Activated T-helper 17 cell treated with anti-CD3 and anti-CD28 coated beads, Interleukin-2, amount 50 U/mL, for 72 hours (primary cell): ENCODE measurements around the gene TYMP. TPM values are rescaled to one million over a fixed set of nuclear protein-coding genes. Genes with fewer than 3 reads are reported as not detected.
"Not testable (repeated sequence)": the region's sequence is repeated elsewhere in the genome, so short reads cannot be mapped to it uniquely, and the experiment has no call there.

Experiments
- ATAC-seq: fragments of 150-1000 bp; cut with Tn5 transposase; replicated peaks from 2 replicates; pipeline ENCODE4 v1.10.0; 2021; ENCODE audit warnings: mild to moderate bottlenecking, moderate library complexity
- H3K27ac Mint-ChIP-seq: one replicate; pipeline ENCODE4 v1.8.0; 2022; ENCODE audit warnings: mixed read lengths
- H3K27me3 Mint-ChIP-seq: one replicate; pipeline ENCODE4 v1.8.0; 2022; ENCODE audit warnings: mixed read lengths
- H3K36me3 Mint-ChIP-seq: one replicate; pipeline ENCODE4 v1.8.0; 2022; ENCODE audit warnings: low read depth, mild to moderate bottlenecking, mixed read lengths
- H3K4me1 Mint-ChIP-seq: one replicate; pipeline ENCODE4 v1.8.0; 2022; ENCODE audit warnings: mixed read lengths
- H3K4me3 Mint-ChIP-seq: one replicate; pipeline ENCODE4 v1.8.0; 2022; ENCODE audit warnings: mild to moderate bottlenecking, mixed read lengths
- H3K9me3 Mint-ChIP-seq: one replicate; pipeline ENCODE4 v1.8.0; 2022; ENCODE audit warnings: mixed read lengths
- total RNA-seq, 2 donors: library from RNA; stranded (reverse); gene quantifications; one replicate each; pipeline ENCODE4 v1.2.3, GENCODE V29; 2022

TYMP gene
- total RNA-seq, 2 donors from 2014 or later, result 73.0 to 74.0 TPM

DNA sequence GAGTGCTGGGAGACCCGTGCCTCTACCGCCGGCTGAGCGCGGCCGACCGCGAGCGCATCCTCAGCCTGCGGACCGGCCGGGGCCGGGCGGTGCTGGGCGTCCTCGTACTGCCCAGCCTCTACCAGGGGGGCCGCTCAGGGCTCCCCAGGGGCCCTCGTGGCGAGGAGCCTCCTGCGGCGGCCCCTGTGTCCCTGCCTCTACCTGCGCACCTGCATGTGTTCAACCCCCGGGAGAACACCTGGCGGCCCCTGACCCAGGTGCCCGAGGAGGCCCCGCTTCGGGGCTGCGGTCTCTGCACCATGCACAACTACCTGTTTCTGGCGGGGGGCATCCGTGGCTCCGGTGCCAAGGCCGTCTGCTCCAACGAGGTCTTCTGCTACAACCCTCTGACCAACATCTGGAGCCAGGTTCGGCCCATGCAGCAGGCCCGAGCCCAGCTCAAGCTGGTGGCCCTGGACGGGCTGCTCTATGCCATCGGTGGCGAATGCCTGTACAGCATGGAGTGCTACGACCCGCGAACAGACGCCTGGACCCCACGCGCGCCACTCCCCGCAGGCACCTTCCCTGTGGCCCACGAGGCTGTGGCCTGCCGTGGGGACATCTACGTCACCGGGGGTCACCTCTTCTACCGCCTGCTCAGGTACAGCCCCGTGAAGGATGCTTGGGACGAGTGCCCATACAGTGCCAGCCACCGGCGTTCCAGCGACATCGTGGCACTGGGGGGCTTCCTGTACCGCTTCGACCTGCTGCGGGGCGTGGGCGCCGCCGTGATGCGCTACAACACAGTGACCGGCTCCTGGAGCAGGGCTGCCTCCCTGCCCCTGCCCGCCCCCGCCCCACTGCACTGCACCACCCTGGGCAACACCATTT is 19.3 kb upstream of the TYMP start:
- peaks cover 10% of the 10 kb centered on the region for H3K4me1 Mint-ChIP-seq
- peak; percentile 40 for ATAC-seq
- no peaks in the 10 kb centered on the region for H3K27me3 Mint-ChIP-seq

DNA sequence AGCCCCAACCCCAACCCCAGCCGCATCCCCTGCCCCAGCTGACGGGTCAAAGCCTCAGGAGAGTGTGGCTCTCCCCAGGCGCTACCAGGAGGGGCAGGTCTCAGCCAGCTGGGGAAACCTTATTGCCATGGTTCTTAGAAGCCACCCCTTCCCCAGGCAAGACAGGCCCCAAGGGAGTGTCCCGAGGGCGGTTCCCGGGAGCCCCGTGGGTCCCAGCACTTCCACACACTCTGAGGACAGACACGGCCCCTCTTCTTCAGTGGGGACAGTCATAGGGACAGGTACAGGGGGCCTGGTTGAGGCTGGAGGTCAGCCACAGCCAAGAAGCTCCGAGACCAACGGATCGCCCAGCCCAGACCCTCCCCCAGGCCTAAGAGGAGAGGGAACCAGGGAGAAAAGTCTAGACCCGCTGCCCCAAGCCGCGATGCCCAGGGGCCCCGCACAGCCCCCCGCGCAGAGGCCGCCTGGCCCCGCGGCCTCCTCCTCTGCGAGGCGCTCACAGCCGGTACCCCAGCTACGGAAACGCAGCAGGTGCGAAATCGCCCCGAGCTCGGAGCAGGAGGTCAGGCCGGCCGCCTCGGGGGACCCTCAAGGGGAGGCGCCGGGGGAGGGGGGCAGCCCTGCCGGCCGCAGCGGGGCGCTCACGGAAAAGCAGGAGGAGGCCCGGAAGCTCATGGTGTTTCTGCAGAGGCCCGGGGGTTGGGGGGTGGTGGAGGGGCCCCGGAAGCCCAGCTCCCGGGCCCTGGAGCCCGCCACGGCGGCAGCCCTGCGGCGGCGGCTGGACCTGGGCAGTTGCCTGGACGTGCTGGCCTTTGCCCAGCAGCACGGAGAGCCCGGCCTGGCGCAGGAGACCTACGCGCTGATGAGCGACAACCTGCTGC is 18.5 kb upstream of the TYMP start:
- Mint-ChIP-seq H3K4me1 (peaks cover 10% of the 10 kb centered on the region), H3K4me3 (peak overlapping the region; percentile 62), H3K36me3 (no peaks in the 10 kb centered on the region), H3K27me3 (no peaks in the 10 kb centered on the region), H3K9me3 (no peaks in the 10 kb centered on the region), H3K27ac (peak overlapping the region; percentile 83)
- peak; percentile 58 for ATAC-seq

More for the DNA sequence above, 19.3 kb upstream of the TYMP start:
- Mint-ChIP-seq H3K27ac (peak overlapping the region; percentile 79), H3K4me3 (peak overlapping the region; percentile 77), H3K9me3 (no peaks in the 10 kb centered on the region), H3K36me3 (no peaks in the 10 kb centered on the region)

DNA sequence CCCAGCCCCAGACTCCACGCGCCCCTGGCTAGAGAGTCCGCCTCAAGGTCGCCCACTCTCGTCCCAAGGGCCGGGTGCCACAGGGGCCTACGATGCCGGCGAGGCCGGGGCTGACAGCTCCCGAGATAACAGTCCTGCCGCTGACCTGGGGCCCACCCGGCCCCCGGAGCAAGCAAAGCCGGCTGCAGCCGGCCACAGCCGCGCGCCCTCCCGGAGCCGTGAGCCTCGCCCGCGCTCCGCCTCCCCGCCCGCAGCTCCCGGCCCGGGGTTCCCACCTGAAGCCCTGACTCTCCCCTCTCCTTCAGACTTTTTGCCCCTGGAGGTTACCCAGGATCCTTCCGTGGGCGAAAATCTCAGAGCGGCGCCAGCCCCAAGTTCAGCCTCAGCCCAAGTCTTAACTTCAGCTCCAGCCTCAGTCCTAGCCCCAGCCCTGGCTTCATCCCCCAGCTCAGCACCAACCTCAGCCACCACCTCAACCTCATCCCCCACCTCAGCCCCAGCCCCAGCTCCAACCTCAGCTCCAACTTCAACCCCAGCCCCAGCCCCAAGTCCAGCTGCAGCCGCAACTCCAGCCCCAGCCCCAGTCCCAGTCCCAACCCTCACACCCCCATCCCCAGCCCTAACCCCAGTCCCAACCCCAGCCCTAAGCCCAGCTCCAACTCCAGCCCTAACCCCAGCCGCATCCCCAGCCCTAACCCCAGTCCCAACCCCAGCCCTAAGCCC is 17.6 kb upstream of the TYMP start:
- Mint-ChIP-seq H3K4me3 (peak overlapping the region; percentile 62), H3K36me3 (peaks cover 3% of the 10 kb centered on the region), H3K27me3 (no peaks in the 10 kb centered on the region), H3K27ac (peak overlapping the region; percentile 83), H3K9me3 (no peaks in the 10 kb centered on the region), H3K4me1 (peaks cover 13% of the 10 kb centered on the region)
- no peak for ATAC-seq

DNA sequence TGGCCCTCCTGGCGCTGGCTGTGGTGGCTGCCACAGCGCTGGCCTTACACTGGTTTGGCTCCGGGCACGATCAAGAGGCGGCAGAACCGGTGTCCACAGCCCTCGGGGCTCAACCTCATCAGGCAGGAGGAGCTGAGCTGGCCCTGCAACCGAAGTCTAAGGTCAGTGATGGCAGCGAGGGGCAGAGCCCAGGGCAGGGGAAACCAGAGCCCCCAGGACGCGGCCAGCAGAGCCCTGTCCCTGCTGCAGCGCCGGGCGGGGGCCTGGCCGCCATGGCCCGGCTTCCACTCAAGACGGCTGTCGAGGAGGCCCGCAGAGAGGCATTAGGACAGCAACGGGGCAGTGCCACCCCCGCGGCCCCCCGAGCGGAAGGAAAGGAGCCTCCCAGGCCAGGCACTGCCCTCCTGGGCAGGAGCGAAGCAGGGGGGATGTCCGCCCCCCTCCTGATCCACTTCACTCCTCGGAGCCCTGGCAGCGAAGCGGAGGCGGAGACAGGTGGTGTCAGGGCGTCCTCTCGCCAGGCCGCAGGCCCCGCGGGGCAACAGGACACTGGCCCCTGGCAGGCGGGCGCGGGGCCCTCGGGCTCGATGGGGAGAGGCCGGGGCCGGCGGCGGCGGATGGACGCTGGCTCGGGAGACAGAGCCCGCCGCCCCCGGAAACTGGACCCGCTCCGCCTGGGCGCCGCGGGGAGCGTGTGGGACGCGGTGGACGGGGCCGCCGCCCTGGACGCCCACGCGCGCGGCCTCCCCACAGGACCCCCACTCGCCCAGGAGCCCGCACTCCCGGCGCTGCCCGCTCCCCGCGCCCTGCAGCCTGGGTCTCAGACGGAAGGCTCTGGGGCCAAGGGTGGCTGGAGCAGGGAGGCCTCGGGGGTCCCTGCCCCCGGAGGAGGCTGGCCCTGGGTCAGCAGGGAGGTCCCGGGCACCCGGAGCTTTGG is 16.8 kb upstream of the TYMP start:
- peaks cover 16% of the 10 kb centered on the region for H3K4me1 Mint-ChIP-seq
- H3K27me3 Mint-ChIP-seq, result no peaks in the 10 kb centered on the region
- H3K4me3 Mint-ChIP-seq, result peak overlapping the region; percentile 68
- H3K9me3 Mint-ChIP-seq, result no peaks in the 10 kb centered on the region
- ATAC-seq, result no peak
- H3K36me3 Mint-ChIP-seq, result peaks cover 9% of the 10 kb centered on the region
- peak overlapping the region; percentile 74 for H3K27ac Mint-ChIP-seq

DNA sequence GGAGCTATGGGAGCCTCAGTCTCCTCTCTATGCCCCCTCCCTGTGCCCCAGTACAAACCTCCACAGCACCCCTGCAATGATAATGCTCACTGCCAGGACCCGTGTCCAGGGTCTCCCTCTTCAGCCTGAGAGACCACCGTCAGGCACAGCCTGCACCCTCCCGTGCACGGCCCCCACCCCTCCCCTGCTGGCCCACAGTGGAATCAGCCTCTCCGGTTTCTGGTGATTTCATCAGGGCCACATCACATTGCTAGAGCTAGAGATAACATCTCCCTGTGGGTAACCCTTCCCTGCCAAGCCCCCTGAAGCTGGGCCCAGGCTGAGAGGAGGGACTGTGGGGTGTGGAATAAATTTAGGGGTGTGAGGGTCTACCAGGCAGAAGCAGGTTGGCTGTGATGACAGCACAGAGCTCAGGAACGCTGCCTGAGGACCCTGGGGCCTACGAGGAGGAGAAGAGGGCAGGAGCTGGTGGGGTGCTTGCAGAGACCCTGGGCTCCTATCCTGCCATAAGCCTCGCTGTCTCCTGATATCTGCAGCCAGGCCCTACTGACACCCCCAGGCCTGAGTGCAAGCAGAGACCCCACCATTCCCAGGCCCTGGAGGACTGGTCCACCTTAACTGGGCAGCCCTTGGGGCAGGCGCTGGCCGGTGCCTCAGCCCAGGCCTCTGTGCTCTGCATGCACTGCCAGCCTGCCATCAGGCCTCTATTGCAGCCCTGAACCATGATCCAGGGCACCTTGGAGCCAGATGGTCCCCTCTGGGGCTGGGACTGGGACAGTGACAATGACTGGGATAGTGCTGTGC is 15.9 kb upstream of the TYMP start, which contains the start of gene KLHDC7B:
Gene KLHDC7B, plus strand, starts transcription at position 378 of the 804 bp plus-strand sequence. Its CDS starts 345 bp downstream, at position 723.
- no peaks in the 10 kb centered on the region for H3K27me3 Mint-ChIP-seq
- H3K27ac Mint-ChIP-seq, result peak within 1 kb of the TSS; percentile 74
- peak within 1 kb of the TSS; percentile 68 for H3K4me3 Mint-ChIP-seq
- peaks cover 25% of the 10 kb centered on the region for H3K4me1 Mint-ChIP-seq
- no peak for ATAC-seq
- no peaks in the 10 kb centered on the region for H3K9me3 Mint-ChIP-seq
- peaks cover 9% of the 10 kb centered on the region for H3K36me3 Mint-ChIP-seq

DNA sequence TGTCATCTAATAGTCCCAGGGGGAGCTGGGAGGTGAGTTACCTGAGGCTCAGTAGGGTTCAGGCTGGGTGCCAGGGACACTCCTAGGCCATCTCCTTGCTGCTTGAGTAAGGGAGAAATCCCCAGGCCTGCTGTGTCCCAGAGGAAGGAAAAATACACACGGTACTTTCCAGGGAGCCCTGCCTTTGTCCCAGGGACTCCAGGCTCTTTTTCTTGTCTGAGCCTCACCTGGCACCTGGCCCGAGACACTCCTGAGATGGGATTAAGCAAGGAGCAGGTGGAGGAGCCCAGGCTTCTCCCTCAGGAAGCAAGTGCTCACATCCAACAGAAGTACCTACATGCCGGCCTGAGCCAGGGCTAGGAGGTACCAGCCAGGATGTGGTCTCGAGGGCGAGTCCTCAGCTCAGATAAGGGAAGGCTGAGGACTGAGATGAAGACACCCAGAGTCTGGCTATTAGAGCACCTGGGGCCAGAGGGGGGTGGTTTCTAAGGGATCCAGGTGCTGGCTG is 15.0 kb upstream of the TYMP start:
- ATAC-seq, result no peak

DNA sequence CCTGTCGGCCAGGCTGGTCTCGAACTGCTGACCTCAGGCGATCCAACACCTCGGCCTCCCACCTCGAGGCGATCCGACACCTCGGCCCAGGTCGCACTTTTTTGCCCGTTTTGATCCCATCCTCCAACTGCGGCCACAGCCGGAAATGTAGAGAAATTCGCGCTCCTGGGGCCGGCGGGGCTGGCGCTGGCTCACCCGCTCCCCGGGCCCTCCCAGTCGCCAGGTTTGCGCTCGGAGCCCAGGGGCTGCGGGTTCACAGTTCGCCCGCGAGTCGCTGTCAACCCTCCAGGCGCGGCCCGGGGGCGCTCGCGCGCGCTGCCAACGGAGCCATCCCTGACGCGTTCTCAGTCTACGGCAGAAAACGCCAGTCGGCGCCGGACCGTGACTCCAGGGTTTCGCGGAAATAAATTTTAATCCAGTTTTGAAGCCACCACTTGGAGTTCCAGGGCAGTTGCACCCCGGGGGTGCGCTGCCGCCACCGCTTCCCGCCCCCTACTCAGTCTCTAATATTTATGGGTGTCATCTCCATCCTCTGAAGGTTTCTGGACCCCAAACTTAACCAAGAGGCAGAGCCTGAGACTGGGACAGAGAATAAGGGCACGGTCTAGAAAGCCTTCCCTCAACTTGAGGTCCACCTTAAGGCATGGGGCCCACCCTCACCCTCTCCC is 14.4 kb upstream of the TYMP start:
- Mint-ChIP-seq H3K27ac (peak overlapping the region; percentile 74), H3K4me1 (peaks cover 32% of the 10 kb centered on the region), H3K9me3 (no peaks in the 10 kb centered on the region), H3K4me3 (peak overlapping the region; percentile 68), H3K27me3 (no peaks in the 10 kb centered on the region), H3K36me3 (peaks cover 16% of the 10 kb centered on the region)
- ATAC-seq, result peak; percentile 28

More for the DNA sequence above, 15.0 kb upstream of the TYMP start:
- peaks cover 30% of the 10 kb centered on the region for H3K4me1 Mint-ChIP-seq
- H3K36me3 Mint-ChIP-seq, result peaks cover 10% of the 10 kb centered on the region
- no peaks in the 10 kb centered on the region for H3K27me3 Mint-ChIP-seq
- peak overlapping the region; percentile 68 for H3K4me3 Mint-ChIP-seq
- H3K9me3 Mint-ChIP-seq, result no peaks in the 10 kb centered on the region
- H3K27ac Mint-ChIP-seq, result peak overlapping the region; percentile 74

DNA sequence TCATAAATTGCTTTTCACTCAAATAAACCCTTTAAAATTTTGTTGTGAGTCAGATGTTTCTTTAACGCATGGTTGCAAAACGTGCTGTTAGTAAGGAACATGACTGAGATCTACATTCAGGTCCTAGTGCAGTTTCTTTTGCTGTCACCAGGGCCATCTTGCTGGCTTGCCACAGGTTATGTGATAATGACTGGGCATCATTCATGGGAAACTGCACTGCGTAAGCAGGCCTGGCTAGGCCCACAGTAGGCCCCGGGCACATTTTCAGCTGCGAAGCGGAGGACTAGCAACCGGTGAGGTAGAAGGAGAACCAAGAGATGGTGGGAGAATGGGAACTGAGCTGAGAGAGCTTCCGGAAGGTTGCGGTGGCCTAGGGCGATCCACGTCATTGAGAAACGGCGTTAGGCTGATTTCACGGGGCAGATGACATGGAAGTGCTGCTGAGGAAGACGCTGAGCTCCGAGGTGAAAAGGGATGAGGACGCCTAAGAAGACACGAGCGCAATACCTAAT is 12.7 kb upstream of the TYMP start:
- peak; percentile 44 for ATAC-seq
- peaks cover 42% of the 10 kb centered on the region for H3K4me1 Mint-ChIP-seq
- H3K4me3 Mint-ChIP-seq, result peak overlapping the region; percentile 64
- H3K27ac Mint-ChIP-seq, result peak overlapping the region; percentile 89
- no peaks in the 10 kb centered on the region for H3K9me3 Mint-ChIP-seq
- H3K27me3 Mint-ChIP-seq, result no peaks in the 10 kb centered on the region
- H3K36me3 Mint-ChIP-seq, result peaks cover 18% of the 10 kb centered on the region

DNA sequence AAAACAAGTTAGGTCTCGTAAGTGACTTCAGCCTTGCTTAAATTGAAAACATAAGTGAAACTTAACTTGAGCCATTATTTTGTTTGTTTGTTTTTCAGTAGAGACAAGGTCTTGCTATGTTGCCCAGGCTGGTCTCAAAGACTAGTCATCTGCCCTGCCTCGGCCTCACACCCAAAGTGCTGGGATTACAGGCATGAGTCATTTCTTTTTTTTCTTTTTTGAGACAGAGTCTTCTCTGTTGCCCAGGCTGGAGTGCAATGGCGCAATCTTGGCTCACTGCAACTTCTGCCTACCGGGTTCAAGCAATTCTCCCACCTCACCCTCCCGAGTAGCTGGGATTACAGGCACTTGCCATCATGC is 11.8 kb upstream of the TYMP start:
- not testable (repeated sequence) for H3K27me3 Mint-ChIP-seq, H3K9me3 Mint-ChIP-seq
- H3K27ac Mint-ChIP-seq, result peak overlapping the region; percentile 89
- peaks cover 18% of the 10 kb centered on the region for H3K36me3 Mint-ChIP-seq
- H3K4me1 Mint-ChIP-seq, result peaks cover 42% of the 10 kb centered on the region
- peak overlapping the region; percentile 64 for H3K4me3 Mint-ChIP-seq
- ATAC-seq, result peak; percentile 51

DNA sequence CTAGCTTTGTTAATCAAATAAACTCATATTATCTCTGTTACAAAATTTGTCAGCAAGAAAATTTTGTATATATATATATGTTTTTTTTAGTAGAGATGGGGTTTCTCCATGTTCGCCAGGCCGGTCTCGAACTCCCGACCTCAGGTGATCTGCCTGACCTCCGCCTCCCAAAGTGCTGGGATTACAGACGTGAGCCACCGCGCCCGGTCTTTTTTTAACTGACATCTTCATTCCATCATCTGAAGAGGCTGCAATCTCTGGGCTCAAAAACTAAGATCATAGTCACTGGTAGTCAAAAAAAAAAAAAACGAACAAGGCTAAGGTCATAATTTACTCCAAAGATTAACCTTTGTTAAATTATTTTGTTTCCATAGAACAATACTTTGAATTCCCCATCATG is 10.6 kb upstream of the TYMP start:
- no peak for ATAC-seq
- Mint-ChIP-seq H3K36me3 (peaks cover 18% of the 10 kb centered on the region), H3K27me3 (no peaks in the 10 kb centered on the region), H3K27ac (peak overlapping the region; percentile 89), H3K9me3 (no peaks in the 10 kb centered on the region), H3K4me1 (peaks cover 38% of the 10 kb centered on the region), H3K4me3 (peak overlapping the region; percentile 64)

DNA sequence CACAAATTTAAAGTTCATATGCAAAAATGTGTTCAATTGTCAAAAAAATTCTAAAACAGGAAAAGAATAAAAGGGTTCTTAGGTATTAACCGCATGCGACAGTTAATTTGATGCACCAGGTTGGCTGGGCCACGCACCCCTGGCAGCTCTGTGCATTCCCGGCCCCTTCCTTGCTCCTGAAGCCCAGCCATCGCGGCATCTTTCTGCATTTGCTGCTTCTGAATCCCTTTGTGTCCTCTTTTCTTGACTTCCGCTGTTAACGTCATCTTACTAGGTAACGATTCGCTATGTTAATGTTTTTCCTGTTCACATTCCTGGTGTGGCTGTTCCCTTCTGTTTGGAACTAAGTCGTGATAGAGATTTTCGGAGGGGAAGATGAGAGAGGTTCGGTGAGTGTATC is 8.0 kb upstream of the TYMP start:
- Mint-ChIP-seq H3K36me3 (peaks cover 25% of the 10 kb centered on the region), H3K9me3 (no peaks in the 10 kb centered on the region), H3K27me3 (no peaks in the 10 kb centered on the region), H3K27ac (peak overlapping the region; percentile 89), H3K4me3 (peak overlapping the region; percentile 64), H3K4me1 (peaks cover 39% of the 10 kb centered on the region)
- no peak for ATAC-seq

DNA sequence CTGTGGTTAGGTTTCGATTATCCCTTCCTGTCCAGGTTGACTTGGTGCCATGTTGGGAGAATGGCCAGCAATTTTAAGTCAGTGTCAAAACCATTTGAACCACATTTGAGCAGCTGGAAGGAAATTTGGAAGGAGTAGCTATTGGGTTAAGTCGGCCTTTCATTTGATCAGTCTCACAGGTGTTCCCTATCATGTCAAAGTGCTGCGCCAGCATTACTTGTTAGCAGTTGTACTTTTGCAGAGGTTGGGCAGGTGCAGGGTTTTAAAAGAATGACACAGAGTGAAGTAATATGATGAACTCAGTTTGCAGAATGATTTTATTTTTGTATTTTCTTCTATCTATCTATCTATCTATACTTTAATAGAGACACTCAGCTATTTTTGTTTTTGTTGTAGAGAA is 6.4 kb upstream of the TYMP start:
- Mint-ChIP-seq H3K4me3 (no peak overlapping the region), H3K27me3 (no peaks in the 10 kb centered on the region), H3K27ac (peak overlapping the region; percentile 52), H3K9me3 (no peaks in the 10 kb centered on the region), H3K36me3 (peaks cover 23% of the 10 kb centered on the region), H3K4me1 (peaks cover 33% of the 10 kb centered on the region)
- ATAC-seq, result no peak
